Epithelial cell of esophagus (primary cell): ENCODE measurements around the gene ZNF607.
"Not testable (repeated sequence)": the region's sequence is repeated elsewhere in the genome, so short reads cannot be mapped to it uniquely, and the experiment has no call there.

Source experiments
- DNase-seq: peaks from one replicate; pipeline ENCODE4 v3.0.0; 2010; ENCODE audit warnings: low read depth
- H3K4me3 ChIP-seq: 2 replicates; pipeline ENCODE4 v1.5.1; 2011; ENCODE audit warnings: mild to moderate bottlenecking, low read length, control low read depth
- CTCF ChIP-seq: IDR thresholded peaks from 2 replicates; pipeline ENCODE4 v1.5.1; 2011; ENCODE audit warnings: low read depth, mild to moderate bottlenecking, low read length, control low read depth, inconsistent platforms; ENCODE audit not compliant: insufficient read depth; ENCODE audit errors: missing control alignments

The ZNF607 gene

GRCh38 chr19:37719111-37719926 lies at the start of gene ZNF607:
Gene ZNF607, minus strand, starts transcription at chr19:37719761. Its CDS starts 8,143 bp downstream, at chr19:37711618.
- peak; percentile 93 for DNase-seq
- TF ChIP-seq CTCF, result peak; percentile 76
- peak within 1 kb of the TSS; percentile 85 for H3K4me3 ChIP-seq

GRCh38 chr19:37763488-37763887 lies 43.9 kb upstream of the ZNF607 start:
- no peak for TF ChIP-seq CTCF
- DNase-seq, result peak; percentile 76
- no peak overlapping the region for H3K4me3 ChIP-seq

- H3K4me3 ChIP-seq, DNase-seq: not testable (repeated sequence)
Observed at GRCh38 chr19:37757683-37758082, 38.1 kb upstream of the ZNF607 start.

- TF ChIP-seq CTCF, result no peak
- DNase-seq, result no peak
- no peak overlapping the region for H3K4me3 ChIP-seq
Observed at GRCh38 chr19:37738371-37738770, 18.8 kb upstream of the ZNF607 start.

- TF ChIP-seq CTCF, result no peak
- H3K4me3 ChIP-seq, result no peak overlapping the region
- DNase-seq, result no peak
Observed at GRCh38 chr19:37725181-37725580, 5.6 kb upstream of the ZNF607 start.

GRCh38 chr19:37719927-37720265 lies 335 bp upstream of the ZNF607 start:
- TF ChIP-seq CTCF, result no peak
- H3K4me3 ChIP-seq, result peak overlapping the region; percentile 85
- DNase-seq, result no peak

- DNase-seq, result peak; percentile 9
- no peak for TF ChIP-seq CTCF
- peak overlapping the region; percentile 85 for H3K4me3 ChIP-seq
Observed at GRCh38 chr19:37718304-37718703, 1.3 kb downstream of the ZNF607 start.
